Stimulated activated CD8-positive, alpha-beta memory T cell treated with anti-CD3 and anti-CD28 coated beads, Interleukin-4, amount 100 ng/mL, for 1 hour (primary cell): ENCODE measurements around the gene FGFR4.
A peak's percentile ranks its signal among the peaks of the same experiment; 100 is the strongest.

Experiments used
- DNase-seq, 2 donors: peaks; one replicate each; pipeline ENCODE4 v3.0.0-alpha.2; 2020; ENCODE audit warnings: low read depth in 2 of 2, low spot score in 1 of 2

Gene FGFR4

DNA sequence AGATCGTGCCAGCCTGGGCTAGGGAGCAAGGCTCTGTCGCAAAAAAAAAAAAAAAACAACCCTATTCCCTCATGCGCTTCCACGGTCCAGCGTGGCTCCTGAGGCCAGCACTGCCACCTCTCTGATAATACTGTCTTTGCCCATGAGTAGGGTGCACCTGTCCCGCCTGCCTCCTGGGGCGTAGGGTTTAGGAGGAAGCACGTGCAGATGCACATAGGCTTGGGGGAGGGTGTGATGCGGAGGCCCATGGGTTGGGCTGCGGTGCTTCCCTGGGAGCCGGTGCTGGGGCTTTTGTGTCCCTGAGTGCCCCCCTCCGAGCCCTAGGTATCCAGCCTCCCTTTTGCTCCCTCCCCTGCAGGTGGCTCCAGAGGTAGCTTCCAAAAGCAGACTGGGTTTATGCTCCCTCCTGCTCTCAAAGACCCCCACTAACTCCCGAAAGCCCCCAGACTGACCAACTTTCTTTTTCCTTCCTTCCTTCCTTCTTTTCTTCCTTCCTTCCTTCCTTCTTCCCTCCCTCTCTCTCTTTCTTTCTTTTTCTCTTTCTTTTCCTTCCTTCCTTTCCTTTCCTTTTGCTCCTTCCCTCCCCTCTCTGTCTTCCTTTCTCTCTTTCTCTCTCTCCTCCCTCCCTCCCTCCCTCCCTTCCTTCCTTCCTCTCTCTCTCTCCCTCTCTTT, 12.8 kb downstream of the FGFR4 start:
- DNase-seq = no peak

DNA sequence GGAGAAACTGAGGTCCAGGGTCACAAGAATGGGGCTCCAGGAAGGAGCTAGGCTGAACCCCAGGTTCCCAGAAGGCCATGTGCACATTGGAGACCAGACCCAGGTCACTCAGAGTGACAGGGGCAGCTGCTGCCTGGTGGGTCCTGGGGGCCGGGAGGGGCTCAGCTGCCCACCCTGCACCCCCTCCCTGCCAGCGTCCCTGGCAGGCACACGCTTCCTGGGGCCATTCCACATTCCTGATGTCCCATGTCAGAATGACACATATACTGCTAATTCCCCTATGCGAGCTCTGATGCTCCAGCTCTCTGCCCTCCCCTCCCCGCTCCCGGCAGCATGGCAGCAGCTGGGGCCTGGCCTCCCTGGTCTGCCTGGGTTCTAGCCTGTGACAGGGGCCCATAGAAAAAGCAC, 14.0 kb downstream of the FGFR4 start:
- no peak for DNase-seq

DNA sequence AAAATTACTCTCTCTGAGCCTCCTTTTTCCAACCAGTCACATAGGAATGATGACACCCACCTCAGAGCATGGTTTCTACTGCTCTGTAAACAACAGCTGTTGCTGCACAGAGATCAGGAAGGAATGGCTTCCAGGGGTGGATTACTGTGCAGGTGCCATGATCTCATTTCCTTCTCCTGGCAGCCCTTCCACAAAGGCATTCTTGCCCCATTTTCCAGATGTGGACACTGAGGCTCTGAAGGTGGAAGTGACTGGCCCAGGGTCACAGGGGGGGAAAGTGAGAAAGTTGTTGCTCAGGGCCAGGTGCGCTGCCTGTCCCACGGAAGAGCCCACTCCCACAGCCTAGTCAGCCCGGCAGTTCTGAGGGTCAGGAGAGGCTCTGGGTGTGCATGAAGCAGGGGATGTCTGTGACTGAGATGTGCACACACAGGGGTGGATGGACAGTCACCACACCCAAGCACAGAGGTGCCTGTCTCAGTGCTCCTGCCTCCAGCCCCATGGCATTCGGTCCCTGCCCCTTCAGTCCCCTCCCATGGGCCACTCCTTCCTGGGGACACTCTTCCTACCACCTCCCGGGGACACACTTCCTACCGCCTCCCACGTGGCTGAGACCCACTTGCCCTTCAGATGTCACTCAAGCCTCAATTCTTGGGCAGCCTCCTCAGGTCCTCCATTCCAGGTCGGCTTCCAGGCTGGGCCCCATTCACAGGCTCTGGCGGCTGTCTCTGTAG, 17.0 kb downstream of the FGFR4 start:
- DNase-seq = no peak

DNA sequence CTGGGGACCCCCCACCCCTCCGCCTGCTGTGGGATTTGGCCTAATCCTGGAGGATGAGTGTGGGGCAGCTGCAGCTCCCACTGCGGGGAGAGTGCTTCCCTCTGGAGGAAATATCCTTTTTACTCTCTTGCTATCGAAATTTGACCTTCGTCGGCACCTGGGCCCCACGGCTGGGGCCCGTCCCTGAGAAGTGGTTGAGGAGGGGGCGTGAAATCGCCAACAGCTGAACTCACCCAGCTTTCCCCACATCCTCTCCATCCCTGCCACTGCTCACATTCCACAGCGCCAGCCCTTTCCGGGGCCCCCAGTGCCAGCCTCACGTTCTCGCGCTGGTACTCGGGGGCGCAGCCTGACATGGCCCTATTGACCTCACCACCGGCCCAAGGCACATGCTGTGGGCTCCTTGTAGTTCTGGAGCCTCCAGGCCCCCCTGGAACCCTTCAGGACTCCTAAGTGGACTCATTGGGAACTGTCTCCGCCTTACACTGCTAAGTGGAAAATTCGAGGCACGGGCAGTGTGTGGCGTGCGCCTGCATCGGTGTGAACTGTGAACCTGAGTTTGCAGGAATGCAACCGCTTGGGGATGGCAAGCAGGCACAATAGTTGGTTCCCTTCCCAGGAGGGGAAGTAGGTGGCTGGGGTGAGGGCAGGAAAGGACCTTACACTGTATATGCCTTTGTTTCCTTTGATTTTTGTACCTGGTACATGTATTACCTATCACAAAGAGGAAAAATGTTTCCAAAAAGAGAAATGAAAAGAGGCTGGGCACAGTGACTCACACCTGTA, 19.2 kb downstream of the FGFR4 start:
- no peak for DNase-seq

DNA sequence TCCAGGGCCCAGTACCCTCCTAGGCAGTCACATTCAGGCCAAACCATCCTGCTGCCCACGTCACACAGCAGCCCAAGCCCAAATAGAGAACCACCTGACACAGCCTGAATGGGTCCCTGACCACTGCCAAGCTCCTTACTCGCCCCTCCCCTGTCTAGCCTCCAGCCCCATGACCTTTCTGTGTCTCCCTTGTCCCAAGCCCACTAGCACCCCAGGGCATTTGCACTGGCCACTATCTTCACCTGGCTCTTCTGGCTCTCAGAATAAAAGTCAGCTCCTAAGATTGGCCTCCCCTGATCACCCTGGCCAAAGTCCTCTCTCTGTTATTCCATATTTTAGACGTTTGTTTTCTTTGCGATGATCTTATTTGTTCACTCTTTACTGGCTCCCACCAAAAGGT, 20.4 kb downstream of the FGFR4 start:
- no peak for DNase-seq

DNA sequence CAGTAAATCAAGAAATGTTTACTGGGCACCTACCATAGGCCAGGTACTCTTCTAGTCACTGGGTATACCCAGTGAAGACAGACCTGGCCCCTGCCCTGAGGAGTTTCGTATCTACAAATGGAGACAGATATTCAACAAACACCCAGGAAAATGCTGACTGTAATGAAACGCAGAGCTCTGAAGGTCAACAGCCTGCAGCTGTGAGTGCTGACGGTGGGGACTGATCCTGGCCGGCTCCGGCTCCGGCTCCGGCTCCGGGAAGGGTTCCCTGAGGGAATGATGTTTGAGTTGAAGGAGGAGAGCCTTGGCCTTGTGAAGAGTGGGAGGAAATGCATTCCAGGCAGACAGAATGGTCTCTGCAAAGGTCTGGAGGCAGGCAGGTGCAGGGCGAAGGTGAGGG, 23.1 kb downstream of the FGFR4 start:
- no peak for DNase-seq

DNA sequence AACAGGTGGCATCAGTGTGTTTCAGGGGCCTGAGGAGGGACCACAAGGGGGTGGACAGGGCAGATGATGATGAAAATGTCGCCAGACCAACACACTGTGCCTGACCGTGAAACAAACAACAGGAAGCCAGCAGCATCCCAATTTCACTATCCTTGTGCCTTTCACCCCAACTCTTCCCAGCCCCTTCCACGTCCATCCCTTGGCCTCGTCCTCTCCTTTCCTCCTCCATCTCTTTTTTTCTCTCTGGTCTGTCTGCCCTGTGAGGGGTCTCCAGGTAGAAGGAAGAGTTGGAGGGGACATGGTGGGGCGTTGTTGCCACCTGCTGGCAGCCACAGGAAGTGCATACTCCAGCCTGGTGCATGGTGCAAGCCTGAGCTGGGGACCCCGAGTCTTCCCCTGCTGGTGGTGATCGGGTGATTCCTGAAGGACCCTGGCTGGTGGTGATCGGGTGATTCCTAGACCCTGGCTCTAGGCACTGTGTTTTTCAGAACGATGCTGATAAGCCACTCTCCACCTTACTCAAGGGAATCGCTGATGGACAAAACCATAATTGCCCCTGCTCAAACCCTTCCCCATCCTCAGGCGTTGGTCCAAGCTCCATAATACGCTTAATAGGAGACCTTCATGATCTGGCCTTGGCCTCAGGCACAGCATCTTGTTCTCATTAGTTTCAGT, 25.1 kb downstream of the FGFR4 start:
- DNase-seq = peak in 1 of 2 donors; percentile 25

DNA sequence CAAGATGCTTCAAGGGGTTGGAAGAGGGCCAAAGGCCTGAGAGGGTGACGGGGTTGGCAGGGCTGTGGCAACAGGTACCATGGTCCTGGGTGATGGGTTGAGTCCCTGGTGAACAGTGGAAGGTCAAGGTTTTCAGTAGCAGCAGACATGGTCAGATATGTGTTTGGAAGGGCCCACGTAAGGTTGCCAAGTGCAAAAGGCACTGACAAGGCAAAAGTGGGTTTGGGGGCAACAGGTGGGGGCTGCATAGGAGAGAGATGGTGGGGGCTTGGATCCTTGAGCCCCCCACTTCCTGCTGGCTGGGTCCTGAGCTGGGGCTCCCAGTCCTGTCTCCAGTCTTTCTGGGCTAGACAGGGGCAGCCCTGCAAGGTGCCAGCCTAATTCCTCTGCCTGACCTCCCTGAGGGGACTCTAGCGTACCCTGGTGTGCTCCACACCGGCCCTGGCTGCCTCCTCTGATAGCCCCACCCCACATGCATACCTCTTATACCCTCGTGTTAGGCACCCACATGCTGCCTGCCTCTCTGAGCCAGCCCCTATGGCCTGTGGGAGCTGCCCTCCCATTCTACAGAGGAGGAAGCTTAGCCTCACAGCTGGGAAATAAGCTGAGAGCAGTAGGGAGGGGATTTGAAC, 26.0 kb downstream of the FGFR4 start:
- DNase-seq = no peak

DNA sequence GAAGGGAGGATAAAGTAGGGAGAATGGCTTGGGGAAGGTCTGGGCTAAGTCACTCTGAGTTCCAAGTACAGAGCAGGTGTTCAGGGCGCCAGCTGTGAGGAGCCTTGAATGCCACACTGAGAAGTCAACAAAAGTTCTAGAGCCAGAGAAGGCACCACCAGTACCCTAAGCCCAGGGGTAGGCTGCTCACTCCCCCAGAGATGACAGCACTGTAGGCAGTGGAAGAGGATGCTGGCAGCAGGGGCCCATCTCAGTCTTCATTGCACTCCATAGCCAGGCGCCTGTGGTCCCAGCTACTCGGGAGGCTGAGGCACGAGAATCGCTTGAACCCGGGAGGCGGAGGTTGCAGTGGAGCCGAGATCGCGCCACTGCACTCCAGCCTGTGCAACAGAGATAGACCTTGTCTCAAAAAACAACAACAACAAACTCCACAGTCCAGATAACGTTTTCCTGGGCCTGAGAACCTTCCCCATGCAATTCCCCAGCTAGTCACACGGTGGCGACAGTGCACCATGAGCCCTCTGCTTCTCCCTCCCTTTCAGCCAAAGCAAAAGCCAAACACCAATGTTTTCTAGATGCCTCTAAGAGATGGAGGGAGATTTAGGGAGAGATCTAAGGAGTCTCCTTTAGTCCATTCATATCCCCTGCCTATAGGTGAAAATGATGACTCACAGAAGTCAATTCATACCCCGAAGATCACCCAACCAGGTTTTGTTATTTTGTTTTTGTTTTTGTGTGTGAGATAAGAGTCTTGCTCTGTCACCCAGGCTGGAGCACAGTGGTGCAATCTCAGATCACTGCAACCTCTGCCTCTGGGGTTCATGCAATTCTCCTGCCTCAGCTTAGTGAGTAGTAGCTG, 27.1 kb downstream of the FGFR4 start:
- DNase-seq = peak; percentile 59 to 66

DNA sequence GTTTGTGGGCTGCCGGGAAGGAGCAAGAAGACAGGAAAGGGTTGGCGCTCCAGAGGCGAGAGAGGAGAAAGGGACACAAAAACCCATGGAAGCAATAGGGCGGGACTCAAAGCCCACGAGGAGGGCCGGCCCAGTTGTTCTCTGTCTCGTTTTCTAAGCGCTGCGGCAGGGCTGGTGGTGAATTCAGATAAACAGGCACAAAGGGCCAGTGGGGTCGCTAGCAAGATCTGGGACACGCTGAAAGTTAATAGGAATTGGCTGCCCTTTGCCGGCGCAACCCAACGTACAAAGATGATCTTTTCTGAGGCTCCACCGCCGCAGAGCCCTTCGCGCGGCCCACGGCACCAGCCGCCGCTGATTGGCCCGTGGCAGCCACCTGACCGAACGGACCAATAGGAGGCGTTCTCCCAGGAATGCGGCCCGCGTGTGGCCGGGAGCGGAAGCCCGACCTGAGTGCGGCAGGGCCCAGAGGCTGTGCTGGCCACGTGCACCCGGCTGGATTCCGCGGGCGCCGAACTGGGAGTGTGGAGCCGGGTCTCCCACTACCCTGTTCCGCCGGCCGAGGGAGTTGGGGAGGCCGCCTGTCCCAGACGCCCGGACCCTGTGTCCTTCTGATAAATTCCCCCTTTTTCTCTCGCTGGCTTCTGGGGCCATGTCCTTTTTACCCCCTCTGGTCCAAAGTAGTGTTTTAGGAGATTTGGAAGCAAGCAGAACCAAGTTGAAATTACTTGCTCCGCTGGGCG, 30.1 kb downstream of the FGFR4 start:
- DNase-seq = peak; percentile 34 to 67

DNA sequence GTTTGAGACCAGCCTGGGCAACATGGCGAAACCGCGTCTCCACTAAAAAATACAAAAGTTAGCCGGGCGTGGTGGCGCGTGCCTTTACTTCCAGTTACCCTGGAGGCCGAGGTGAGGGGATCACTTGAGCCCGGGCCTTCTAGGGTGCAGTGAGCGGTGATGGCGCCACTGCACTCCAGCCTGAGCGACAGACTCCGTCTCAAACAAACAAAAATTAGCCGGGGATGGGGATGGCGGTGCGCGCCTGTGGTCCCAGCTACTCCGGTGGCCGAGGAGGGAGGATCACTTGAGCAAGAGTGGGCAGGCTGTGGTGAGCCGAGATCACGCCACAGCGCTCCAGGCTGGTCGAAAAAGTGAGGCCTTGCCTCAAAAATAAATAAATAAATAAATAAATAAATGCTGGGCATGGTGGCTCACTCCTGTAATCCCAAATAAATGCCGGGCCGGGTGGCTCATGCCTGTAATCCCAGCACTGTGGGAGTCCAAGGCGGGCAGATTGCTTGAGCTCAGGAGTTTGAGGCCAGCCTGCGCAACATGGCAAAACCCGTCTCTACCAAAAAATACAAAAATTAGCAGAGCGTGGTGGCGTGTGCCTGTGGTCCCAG, 30.8 kb downstream of the FGFR4 start:
- DNase-seq = no peak

DNA sequence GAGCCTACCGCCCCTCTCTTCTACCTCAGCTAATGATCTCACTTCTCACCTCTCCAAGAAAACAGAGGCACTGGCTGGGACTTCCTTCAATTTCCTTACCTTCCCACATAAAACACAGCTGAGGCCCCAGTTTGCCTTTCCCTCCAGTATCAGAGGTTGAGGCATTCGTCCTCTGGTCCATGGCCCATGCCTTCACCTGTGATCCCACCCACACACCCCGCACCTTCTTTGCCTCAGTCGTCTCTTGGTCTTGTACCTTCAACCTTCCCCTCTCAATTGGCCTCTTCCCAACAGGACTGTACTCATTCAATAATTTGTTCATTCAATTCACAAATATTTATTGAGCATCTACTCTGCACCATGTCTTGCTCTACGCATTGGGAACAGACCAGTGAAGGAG, 35.9 kb downstream of the FGFR4 start:
- no peak for DNase-seq

DNA sequence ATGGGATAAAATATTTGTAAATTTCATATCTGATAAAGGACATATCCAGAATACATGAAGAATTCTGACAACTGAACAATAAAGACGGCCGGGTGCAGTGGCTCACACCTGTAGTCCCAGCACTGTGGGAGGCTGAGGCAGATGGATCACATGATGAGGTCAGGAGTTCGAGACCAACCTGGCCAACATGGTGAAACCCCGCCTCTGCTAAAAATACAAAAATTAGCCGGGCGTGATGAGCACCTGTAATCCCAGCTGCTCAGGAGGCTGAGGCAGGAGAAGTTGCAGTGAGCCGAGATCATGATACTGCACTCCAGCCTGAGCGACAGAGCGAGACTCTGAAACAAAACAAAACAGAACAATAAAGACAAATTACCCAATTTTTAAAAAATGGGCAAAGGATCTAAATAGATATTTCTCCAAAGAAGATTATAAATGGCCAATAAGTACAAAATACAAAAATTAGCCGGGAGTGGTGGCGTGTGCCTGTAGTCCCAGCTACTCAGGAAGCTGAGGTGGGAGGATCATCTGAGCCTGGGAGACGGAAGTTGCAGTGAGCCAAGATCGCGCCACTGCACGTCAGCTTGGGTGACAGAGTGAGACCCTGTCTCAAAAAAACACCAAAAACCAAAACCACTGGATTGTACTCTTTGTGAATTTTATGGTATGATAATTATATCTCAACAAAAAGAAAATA, 37.2 kb downstream of the FGFR4 start:
- DNase-seq = no peak

DNA sequence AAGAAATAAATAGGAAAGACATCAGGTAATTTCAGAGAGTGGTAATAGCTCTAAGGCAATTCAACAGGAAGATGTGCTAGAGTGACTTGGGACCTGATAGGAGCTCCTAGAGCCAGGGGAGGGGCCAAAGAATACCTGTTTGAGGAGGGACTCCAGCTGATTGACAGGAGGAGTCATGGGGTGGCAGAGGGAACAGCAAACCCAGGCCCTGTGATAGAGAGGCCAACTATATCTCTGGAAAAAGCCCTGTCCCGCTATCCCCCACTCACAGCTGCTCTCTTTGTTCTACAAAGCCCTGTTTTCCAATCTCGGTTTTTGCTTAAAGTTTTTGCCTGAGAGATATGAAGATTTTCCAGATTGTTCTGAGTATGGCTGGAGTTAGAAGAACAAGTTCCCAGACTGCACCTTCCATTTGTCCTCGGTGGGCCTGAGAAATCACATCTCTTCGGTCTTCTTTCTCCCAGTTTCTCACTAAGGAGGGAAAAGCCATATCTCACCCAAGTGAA, 37.8 kb downstream of the FGFR4 start:
- DNase-seq = no peak

DNA sequence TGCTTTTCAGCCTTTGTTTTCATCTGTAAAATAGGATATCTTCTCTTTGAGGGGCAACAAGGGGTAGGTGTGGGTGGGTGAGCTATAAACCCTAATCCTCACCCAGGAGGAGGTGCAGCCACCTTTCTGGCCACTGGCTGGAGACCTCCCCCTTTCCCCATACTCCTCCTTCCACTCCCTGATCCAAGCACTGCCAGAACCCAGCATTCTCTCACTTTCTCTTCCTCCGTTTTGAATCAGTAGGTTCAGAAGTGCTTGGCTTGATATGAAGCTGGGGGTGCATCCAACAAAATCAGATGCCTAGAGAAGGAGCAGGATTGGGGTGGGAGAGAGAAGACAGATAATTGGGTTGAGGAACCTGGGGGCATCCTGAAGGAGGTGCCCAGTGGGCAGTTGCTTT, 40.1 kb downstream of the FGFR4 start:
- DNase-seq = no peak

DNA sequence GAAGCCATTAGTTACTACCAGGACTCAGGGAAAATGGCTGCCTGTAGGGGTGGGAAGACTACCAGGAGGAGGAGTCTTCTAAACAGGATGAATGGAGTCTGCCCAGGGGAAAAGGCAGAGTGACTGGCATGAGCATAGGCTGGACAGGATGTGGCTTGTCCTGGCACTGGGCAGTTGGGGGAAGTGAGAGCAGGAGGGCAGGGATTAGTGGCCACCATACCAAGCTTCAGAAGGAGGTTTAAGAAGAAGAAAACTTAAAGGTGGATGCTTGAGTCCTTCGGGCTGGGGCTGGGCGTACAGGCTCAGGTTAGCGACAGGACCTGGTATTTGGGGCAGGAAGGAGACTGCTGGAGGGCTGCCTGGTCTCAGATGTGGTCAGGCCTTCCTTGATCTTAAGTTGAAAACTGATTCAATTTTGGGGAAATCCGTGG, 41.9 kb downstream of the FGFR4 start:
- no peak for DNase-seq

DNA sequence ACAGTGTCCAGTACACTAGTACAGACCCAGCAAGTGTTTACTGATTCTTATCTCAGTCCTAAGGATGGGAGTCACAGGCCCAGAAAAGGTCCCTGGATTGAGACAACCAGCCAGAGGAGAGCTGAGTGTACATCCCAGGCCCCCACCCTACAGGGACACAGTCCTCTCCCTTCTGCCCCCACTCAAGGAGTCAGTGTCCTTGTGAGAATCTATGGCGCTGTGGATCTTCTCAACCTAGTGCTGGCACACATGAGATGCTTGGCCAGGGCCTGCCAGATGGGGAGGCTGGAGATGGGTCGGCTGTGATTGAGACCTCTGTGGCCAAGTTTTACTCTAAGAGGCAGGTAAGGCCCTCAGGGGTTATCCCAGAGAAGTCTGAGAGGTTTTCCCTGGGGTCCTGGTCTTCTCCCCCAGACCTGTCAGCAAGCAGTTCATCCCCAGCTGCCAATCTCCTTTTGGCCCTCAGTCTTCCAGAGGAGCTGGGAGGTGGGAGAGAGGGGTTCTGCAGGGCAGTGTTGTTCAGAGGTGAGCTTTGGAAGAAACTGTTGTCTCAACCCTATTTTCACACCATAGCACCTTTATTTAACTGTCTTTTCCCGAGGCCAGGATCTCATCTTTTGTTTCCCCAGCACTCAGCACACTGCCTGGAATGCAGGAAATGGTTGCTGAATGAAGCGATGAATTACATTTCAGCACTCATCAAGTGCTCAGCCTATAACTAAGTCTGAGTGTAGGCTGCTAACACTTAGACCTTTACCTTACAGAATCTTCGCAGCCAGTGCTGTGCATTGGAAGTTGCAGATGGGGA, 43.7 kb downstream of the FGFR4 start:
- DNase-seq = no peak

DNA sequence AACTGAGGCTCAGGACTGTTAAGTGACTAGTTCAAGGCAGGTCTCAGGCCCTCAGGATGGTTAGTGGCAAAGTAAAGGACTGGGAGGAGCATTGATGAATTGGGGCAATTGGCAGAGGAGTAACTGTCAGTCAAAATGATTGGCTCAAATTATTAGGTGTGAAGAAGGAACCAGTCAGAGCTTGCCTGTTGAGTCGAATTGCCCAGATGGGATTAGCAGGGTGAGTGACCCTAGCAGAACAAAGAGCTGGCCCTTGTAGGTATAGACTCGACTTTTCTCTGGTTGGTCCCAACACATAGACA, 44.3 kb downstream of the FGFR4 start:
- DNase-seq = no peak
